ENCODE data around the gene PDE4D.

The PDE4D gene

DNA sequence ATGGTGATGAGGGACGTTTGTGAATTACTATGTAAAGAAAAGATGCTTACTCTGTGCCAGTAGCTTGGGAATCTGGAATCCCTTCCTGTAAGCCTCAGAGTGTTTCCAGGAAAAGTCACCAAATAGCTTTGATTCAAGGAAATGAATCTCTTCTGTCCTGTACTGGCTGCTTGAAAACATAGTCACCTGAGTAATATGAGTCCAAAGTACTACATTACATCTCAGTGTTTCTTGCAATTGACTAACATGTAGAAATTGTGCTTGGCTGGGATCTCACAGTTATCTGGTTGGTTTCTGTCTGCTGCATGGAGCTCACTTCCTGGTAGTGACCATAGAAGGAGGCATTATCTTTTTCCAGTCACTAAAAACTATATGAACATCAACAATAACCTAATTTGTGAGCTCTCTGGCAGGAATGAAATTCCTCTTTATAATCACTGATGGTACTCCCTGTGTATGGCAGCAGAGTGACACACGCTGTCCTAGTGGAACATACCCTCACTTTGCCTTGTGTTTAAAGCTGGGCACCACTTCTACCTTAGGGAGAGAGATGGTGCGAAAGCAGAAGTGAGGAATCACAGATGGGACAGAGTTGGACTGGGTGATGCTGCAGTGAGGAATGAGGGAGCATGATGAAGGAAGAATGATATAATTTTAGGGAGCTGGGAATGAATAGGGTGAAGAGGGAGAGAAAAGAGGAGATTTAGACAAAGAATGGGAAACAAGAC is 742.2 kb downstream of the PDE4D start:
- no peak for DNase-seq

DNA sequence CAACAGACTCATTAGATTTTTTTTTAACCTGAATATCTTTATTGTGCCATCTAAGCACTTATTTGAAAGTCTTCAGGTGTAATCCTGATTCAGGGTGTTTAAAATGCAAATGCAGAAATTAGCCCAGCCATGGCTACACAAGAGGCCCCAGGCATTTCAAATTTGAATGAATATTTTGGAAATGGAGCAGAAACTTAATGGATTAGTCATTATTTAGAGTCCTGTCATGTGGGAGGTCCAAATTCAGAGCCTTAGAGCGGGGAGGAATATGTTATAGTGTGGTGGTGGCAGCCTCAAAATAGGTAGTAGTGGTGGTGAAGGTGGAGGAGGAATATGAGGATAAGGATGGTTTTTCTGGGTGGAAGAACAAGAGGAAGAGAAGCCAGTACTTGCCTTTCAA is 743.7 kb downstream of the PDE4D start:
- DNase-seq, result no peak

DNA sequence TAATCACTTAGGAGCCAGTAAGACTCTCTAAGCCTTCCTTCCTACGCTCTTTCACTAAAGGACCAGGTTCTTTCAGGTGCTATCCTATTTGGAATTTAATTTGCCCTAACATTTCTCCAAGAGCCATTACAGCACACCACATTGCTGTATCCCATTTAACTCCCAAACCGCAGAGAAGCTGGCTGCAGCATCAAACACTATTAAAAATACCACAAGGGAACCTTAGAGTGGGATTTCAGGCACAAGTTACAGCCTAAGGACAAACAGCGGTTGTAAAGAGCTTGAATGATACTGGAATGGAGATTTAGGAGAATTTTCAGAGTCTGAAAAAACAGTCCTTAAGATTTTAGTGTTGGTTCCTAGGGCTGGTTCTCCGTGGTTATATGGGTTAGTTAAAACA is 744.3 kb downstream of the PDE4D start:
- DNase-seq, result no peak

DNA sequence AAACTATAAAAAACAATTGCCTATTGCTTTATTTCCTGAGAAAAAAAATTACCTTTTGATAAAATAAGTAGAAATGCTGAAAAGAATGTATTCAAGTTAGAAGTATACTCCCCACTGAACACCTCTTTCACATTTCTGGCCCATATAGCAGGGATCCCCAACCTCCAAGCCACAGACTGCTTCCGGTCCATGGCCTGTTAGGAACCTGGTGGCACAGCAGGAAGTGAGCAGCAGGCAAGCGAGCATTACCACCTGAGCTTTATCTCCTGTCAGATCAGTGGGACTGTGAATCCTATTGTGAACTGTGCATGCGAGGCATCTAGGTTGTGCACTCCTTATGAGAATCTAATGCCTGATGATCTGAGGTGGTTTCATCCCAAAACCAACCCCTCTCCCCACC is 746.8 kb downstream of the PDE4D start:
- no peak for DNase-seq

DNA sequence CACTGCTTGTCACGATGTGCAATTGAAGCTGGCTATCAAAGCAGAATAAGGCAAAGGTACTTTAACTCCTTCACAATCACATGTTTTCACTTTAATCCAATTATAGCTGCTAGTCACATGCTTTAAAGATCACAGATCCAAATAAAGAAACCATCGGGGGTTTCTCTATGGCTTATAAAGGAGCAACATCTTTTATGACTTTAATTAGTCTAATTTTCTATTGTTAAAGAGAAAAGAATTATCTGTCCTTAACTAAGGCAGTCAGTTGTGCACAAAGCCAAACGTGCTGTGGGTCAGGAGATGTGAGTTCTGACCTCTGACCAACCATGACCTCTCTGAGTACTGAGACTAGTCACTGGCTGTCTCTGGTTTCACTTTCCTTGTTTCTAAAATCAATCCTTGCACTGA is 749.6 kb downstream of the PDE4D start:
- no peak for DNase-seq

DNA sequence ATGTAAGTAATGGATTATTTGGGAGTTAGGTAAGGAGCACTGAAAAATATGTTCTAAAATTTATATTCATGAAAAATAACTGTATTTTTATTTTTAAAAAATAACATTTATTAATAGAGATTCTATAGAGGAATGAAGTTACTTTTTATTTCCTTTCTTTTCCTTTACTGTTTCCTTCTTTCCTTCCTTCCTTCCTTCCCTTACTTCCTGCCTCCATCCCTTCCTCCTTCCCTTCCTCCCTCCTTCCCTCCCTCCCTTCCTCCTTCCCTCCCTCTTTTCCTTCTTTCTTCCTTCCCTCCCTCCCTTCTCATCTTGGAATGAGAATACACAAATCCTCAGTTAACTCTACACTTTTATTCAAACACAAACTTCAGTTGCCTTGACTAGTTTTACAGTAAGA is 750.6 kb downstream of the PDE4D start:
- no peak for DNase-seq

DNA sequence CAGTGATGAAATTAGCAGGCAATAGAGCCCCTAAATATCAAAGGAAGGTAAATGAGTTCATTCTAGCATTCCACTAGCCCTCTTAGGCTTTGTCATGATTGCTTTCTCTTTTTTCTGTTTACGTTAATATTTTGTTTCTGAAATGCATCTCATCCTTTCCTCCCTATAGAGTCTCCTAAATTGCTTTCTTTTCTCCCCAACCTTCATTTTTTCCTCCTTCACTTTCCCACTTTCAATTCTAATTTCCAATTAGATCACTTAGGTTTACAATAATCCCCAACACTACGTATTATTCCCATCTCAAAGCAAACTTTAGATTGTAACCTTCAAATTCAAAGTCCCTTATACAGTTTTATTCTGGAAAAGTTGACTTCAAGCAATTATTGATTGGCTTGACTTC is 751.4 kb downstream of the PDE4D start:
- DNase-seq, result no peak

DNA sequence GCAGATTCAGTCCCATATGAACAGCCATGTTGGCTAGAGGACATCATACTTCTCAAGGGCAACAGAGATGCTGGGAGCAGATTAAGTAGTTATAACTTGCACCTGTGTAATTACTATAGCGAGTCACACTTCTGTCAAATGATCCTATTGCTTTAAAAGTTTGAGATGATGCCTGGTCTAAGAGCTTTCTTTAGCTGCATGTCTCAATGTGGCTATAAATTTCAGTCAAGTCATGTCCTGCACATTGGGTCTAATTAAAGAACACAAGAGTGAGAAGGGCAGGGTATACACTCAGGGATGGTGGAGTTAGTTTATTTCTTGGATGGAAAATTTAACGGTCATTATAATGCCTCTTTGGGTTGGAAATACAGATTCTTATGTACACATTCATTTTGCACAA is 753.4 kb downstream of the PDE4D start:
- no peak for DNase-seq

DNA sequence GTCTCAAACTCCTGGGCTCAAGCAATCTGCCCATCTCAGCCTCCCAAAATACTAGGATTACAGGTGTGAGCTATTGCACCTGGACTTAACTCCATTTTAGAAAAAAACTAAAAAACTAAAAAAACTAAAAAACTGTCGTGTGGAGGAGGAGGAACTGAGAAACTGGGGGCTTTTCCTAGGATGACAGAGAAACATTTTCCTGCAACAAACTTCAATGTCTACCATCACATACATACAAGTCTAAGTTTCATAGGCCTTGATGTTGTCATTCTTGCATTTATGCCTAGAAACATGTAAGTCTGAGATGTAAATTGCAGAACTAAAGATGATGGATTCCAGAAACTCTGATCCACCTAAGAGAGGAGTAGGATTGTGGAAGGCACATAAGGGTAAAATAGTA is 753.8 kb downstream of the PDE4D start:
- no peak for DNase-seq

DNA sequence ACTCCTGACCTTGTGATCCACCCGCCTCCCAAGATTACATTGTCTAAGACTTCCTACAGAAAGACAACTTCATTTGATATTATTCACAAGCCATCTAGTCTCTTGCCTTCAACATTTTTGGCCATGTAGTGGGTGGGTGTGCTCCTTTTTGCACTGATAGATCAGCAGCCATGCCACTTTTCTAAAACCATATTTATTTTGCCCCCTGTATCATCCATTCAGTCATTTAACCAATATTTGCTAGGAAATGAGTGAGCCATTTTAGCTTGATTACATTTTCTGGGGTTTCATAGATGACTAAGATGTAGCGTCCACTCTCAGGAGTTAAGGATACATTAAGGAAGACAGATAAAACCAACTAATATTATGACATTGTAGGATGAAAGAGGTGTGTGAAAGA is 755.0 kb downstream of the PDE4D start:
- DNase-seq, result no peak

DNA sequence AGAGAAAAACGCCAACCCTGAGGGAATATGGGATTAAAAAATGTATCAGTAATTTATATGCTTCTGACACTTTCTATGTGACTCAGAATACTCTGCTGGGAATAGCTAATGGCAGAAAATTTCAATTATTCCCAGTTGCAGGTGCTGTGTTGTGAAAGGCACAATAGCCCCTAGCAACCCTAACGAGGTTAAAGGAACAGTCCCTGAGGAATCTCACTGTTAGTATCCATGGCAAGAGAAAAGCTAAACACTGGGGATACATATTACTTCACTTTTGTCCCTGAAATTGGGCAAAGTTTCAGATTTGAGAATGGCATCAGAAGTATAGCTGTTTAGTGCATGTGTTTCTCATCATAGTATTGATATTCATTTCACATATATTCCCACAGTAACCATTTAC is 755.7 kb downstream of the PDE4D start:
- DNase-seq, result no peak

DNA sequence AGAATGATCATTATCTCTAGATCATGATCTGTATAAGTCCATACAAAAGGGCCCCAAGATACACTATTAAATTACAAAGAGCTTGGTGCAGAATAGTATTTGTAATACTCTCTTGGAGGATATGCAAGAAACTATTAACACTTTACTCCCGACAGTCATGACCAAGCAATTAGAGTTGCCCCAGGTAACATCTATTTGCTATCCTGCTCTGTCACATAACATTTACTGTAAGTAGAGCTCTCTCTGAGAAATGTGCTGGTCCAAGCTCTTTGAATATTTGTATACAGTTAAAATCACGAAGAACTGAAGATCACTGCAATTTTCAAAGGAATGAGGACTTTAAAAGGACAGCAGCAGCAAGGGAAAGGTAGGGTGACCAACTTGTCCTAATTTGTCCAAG is 757.0 kb downstream of the PDE4D start:
- DNase-seq, result no peak

DNA sequence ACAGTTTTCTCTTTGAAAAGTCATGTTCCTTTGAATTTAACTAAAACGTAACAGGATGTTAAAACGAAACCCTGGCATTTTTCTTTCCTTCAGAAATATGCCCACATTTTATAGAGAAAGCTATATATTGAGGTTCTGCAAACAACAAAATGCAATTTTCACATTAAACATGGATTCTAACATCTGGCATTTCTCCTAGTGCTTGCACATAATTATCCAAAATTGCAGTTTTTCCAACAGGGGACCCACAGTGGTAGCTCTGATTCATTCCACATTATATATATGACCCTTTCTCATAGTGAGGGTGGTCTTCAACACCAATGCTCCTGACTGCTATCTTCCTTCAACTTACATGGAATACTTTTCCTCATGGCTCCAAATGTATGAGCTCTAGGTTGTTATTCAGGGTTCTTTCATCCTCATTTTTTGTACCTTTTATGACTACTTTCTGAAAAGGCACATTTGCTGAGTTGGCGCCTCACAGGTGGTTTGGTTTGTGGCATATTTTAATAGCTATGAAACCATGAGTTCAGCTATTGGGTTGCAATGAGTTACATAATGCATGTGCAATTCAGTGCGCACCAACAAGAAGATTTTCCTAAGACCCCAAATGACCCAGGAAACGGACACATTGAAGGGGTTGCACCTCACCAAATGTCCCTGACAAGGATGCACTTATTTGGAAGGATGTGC is 758.9 kb downstream of the PDE4D start:
- no peak for DNase-seq

DNA sequence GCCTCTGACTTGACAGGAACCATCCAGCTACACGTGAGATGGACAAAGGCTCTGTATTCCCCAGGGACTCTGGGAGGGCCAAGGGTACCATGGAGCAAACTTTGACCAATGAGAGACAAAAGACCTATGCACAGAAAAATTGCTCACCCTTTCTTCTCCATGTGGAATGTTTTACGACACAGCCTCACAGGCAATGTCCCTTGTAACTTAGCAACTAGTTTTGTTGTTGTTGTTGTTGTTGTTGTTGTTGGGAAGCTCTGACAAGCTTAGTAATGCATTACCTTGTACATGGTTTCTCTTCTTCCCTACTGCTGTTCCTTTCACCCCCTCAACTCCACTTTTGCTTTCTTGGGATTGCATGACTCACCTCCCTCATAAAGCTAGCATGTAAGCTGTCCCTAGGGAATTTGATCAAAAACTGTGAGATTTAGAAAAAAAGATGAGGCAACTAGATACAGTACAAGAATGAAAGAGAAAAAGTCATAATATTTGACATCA is 759.7 kb downstream of the PDE4D start:
- DNase-seq, result no peak

DNA sequence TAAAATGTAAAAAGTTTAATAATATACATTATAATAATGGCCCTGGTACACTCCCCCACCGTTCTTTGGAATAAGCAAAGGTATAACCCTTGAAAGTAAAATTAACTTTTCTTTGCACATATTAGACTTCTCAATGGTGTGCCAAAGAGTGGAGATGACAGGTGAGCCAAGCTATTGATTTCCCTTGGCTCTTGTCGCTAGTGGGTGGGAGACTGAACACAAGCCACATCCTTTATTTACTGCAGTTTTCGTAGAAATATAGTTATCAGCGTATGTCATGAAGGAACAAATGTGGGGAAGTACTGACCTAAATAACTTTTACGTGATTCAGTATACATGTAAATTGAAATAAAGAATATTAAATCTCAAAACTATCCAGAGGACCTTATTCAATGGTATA is 761.4 kb downstream of the PDE4D start:
- no peak for DNase-seq

DNA sequence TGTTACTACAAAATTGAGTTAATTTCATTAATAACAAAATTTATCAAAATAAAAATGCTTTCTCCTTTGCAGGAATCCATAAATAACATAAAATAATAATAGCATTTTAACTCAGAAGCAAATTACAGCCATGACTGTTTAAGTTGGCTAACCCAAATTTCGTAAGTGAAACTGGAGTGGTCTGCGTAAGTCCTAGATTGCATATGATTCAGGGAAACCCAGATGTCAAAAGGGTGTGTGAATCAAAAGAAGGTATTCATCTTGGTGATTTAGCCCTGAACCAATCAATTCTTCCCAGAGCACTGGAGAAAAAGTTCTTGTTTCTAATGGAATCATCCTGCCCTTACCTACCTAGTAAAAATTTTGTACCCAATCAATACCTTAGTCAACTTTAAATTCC is 763.1 kb downstream of the PDE4D start:
- no peak for DNase-seq

DNA sequence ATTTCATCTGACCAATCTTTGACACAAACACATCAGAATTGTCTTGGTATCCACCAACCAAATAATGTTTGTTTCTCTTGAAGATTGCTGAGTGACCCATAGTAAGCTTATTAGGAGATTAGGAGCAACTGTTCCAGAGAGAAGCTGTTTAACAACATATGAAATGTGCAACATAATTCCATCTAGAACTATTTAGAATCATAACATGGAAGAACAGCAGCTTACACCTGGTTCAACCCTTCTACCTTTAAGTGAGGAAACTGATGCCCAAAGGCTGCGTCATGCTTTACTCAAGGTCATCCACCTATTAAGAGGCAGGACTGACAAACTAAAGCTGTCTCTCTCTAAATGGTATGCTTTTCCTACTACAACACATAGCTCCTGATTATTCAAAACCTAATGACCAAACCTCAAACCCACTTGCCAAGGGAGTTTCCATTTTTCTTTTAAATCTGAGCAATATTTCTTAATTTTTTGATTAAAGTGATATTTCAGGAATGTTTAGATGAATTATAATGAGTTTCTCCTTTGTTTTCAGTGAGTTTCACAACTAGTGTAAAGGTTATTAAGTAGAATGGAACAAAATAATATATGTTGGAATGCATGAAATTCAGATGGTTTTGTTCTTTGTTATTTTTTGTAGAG is 764.8 kb downstream of the PDE4D start:
- no peak for DNase-seq

DNA sequence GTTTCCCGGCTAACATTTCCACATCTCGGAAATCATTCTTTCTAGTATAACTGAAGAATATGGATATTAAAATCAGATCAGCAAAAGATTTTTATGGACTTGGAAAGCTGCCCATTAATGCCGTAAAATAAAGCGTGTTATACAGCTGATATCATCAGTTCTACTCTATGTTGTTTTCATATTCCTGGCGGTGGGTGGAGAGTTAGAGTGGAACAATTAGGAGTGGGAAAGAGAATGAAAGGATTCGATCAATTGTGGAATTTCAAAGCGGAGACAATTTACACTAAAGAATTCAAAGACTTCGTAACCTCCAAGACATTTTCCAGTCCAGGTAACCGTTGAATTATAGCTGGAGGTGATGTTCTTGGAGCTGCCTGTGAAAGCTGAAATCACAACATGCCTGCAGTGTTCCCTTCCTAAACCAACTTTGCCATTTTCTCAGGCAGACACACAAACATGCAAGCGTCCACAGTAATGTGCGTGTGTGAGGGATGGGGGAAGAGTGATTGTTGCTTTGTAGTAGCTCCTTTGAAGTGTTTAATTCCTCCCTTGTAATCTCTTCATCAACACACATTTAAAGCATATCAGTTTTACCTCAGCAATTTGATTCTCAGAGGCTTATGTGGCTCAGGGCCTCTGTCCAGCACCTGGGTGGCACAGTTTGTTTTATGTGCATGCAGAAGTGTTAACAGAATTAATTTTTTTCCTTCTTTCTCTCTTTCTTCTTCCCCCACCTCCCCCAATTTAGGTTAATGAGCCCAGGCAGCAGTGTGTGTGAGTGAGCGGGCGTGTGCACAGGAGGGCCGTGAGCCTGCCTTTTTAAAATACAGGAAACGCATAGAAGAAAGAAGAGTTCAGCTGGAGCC is 766.6 kb downstream of the PDE4D start:
- no peak for DNase-seq

DNA sequence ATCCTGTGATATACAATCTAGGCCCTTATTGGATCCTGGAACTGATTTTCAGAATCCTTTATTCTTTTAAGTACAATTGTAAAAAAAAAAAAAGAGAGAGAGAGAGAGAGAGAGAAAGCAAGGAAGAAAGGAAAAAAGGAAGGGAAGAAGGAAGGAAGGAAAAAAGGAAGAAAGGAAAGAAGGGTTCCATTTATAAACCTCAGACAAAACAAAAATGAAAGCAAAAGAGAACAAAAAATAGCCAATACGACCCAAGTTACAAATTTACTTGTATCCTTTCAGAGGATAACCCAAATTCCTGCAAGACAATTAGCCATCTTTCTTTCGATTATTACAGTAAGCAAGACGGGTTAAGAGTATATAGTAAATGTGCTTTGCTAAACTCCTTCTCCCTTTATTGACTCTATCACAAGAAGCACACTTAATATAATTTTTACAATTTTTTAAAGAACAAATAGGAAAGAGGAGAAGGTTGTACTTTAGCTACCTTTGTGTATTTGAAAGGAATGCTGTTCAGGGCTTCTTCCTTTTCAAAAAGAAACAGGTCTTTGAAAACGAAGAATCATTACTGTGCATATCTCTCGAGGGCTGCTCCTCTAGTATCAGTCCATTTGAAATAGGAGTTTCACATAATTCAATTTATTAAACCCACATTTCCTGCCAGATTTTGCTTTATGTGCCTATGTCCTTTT is 767.4 kb downstream of the PDE4D start:
- no peak for DNase-seq

DNA sequence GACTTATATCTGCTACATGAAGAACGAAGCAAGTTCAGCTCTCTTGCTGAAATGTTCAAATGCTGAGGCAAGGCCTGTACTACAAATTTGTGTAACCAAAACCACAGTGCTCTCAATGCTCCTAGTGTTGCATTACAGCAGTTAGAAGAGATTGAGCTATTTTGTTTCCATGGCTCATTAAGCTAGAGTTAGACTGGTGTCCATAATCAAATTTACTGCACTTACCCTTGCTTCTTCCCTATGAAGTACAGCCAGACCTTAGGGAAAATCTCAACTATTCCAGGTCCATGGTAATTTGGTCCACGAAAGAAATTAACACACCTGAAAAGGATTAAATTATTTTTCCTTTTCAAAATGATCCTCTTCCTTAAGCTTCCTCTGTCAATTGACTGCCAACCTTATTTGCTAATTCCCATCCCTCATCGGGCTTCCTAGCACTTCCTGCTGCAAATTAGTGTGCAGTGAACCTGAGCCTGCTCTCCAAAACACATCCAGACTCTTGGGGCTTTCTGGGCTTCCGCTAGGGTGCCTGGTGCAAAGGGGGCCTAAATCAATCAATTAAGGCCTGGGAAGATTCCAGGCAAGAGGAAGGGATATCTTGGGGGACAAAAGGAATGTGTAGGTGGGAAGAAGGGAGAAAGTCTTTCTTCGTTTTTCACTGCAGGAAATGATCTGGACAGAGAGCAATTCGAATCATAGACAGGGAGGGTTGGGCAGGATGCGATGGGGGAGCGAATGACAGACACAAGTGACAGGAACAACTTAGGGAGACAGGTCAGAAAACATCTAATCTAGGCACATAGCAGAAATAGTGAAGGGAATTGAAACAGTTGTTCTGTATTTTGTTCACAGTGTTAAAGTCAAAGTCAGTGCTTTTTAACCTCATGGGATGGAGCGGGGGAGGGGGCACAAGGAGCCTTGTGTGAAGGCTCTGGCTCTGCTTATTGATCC is 768.2 kb downstream of the PDE4D start:
- DNase-seq, result no peak

All from NCI-H2171 (cell line).